Measurements from ENCODE around the gene MVK. TPM values are rescaled to one million over a fixed set of nuclear protein-coding genes. Genes with fewer than 3 reads are reported as not detected.

The MVK gene
- total RNA-seq, 4 donors from 2014 or later: 20.4 to 42.0 (median 31.6) TPM

- DNase-seq: no peak
- Histone ChIP-seq H3K27ac (no peak overlapping the region), H3K36me3 (peaks cover 0 to 15% of the 10 kb centered on the region in 2 donors), H3K9me3 (no peaks in the 10 kb centered on the region), H3K4me1 (no peaks in the 10 kb centered on the region), H3K27me3 (no peaks in the 10 kb centered on the region), H3K4me3 (replicated peaks in 1 of 3) (no peak overlapping the region)
- 58 to 86% methylated on average over 8 to 9 of the region's 9 CpGs for WGBS, 2 donors
- intact Hi-C loops (cut with DNase I): no loop called here
- TF ChIP-seq, protein P1, sequence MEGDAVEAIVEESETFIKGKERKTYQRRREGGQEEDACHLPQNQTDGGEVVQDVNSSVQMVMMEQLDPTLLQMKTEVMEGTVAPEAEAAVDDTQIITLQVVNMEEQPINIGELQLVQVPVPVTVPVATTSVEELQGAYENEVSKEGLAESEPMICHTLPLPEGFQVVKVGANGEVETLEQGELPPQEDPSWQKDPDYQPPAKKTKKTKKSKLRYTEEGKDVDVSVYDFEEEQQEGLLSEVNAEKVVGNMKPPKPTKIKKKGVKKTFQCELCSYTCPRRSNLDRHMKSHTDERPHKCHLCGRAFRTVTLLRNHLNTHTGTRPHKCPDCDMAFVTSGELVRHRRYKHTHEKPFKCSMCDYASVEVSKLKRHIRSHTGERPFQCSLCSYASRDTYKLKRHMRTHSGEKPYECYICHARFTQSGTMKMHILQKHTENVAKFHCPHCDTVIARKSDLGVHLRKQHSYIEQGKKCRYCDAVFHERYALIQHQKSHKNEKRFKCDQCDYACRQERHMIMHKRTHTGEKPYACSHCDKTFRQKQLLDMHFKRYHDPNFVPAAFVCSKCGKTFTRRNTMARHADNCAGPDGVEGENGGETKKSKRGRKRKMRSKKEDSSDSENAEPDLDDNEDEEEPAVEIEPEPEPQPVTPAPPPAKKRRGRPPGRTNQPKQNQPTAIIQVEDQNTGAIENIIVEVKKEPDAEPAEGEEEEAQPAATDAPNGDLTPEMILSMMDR (IDR thresholded peaks at IDR 0.05): no peak
- no peak for TF ChIP-seq POLR2A (IDR thresholded peaks at IDR 0.05)
Observed at GRCh38 chr12:109539508-109539907, 34.1 kb upstream of the MVK start.

GRCh38 chr12:109540526-109541412, 32.8 kb upstream of the MVK start:
- H3K27me3 ChIP-seq: no peaks in the 10 kb centered on the region
- TF ChIP-seq, protein P1 (IDR thresholded peaks at IDR 0.05): no peak
- TF ChIP-seq POLR2A (IDR thresholded peaks at IDR 0.05): no peak
- intact Hi-C loops (cut with DNase I): no loop called here
- no peak overlapping the region for H3K4me3 ChIP-seq (replicated peaks in 1 of 3)
- no peaks in the 10 kb centered on the region for H3K9me3 ChIP-seq
- no peak for DNase-seq
- H3K4me1 ChIP-seq: peaks cover 0 to 4% of the 10 kb centered on the region in 2 donors
- H3K27ac ChIP-seq: no peak overlapping the region
- peaks cover 0 to 3% of the 10 kb centered on the region in 2 donors for H3K36me3 ChIP-seq
- WGBS, 2 donors: 91% methylated on average over 12 to 14 of the region's 16 CpGs

GRCh38 chr12:109541413-109541726, 32.2 kb upstream of the MVK start:
- 40 to 55% methylated on average over 4 of the region's 4 CpGs for WGBS, 2 donors
- Histone ChIP-seq H3K9me3 (no peaks in the 10 kb centered on the region), H3K27me3 (no peaks in the 10 kb centered on the region), H3K4me3 (replicated peaks in 1 of 3) (no peak overlapping the region), H3K4me1 (peaks cover 0 to 4% of the 10 kb centered on the region in 2 donors), H3K36me3 (no peaks in the 10 kb centered on the region), H3K27ac (no peak overlapping the region)
- peak; percentile 19 to 33 for DNase-seq
- intact Hi-C loops (cut with DNase I): no loop called here
- no peak for TF ChIP-seq POLR2A (IDR thresholded peaks at IDR 0.05)
- TF ChIP-seq, protein P1 (IDR thresholded peaks at IDR 0.05): no peak

DNA sequence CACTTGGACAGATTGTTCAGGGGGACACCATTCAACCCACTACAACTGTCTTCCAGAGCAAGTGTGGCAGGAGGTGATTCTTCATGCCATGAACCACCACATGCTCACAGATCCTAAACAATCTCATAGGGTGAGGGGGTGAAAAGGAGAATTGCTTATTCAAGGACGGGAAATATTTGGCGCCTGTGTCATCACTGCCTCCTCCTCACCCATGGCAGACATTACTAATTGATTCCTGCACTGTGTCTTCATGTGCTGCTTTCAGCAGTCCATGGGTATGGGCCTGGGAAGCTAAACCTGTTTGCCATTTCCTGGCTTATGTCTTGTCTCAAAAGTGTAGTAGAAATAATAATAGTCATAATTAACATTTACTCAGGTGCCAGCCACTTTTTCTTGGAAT, 31.6 kb upstream of the MVK start:
- intact Hi-C loops (cut with DNase I): no loop called here
- H3K27me3 ChIP-seq: no peaks in the 10 kb centered on the region
- H3K4me1 ChIP-seq: peaks cover 0 to 4% of the 10 kb centered on the region in 2 donors
- no peak for DNase-seq
- WGBS, 2 donors: 65 to 93% methylated on average over 2 of the region's 2 CpGs
- no peak overlapping the region for H3K4me3 ChIP-seq (replicated peaks in 1 of 3)
- H3K27ac ChIP-seq: no peak overlapping the region
- H3K9me3 ChIP-seq: no peaks in the 10 kb centered on the region
- H3K36me3 ChIP-seq: no peaks in the 10 kb centered on the region
- TF ChIP-seq, protein P1 (IDR thresholded peaks at IDR 0.05): no peak
- TF ChIP-seq POLR2A (IDR thresholded peaks at IDR 0.05): no peak

- no peaks in the 10 kb centered on the region for H3K9me3 ChIP-seq
- DNase-seq: no peak
- no peaks in the 10 kb centered on the region for H3K27me3 ChIP-seq
- H3K27ac ChIP-seq: no peak overlapping the region
- 90 to 94% methylated on average over 6 of the region's 6 CpGs for WGBS, 2 donors
- no peak overlapping the region for H3K4me3 ChIP-seq (replicated peaks in 1 of 3)
- H3K4me1 ChIP-seq: peaks cover 0 to 4% of the 10 kb centered on the region in 2 donors
- no peaks in the 10 kb centered on the region for H3K36me3 ChIP-seq
- intact Hi-C loops (cut with DNase I): no loop called here
- TF ChIP-seq, protein P1 (IDR thresholded peaks at IDR 0.05): no peak
- TF ChIP-seq POLR2A (IDR thresholded peaks at IDR 0.05): no peak
Observed at GRCh38 chr12:109542876-109543275, 30.7 kb upstream of the MVK start.

Data from thyroid gland (tissue), 4 donors.